Thoracic aorta (tissue), 2 donors: ENCODE results near the gene NEIL1. TPM values are rescaled to one million over a fixed set of nuclear protein-coding genes. Genes with fewer than 3 reads are reported as not detected.
"Not testable (repeated sequence)": the region's sequence is repeated elsewhere in the genome, so short reads cannot be mapped to it uniquely, and the experiment has no call there.

Source experiments
- ATAC-seq: fragments of 150-250 bp; one replicate; pipeline ENCODE4 v1.8.0; 2017; ENCODE audit warnings: low read depth; ENCODE audit not compliant: insufficient number of reproducible peaks, low FRiP score
- DNase-seq: peaks from one replicate; pipeline ENCODE4 v3.0.0-alpha.2; 2020; ENCODE audit warnings: low spot score
- H3K27ac ChIP-seq, 2 donors: fragments of 200-600 bp; sonication (generic); 1 replicate in 1 of 2; 2 replicates in 1 of 2; pipeline ENCODE4 v1.5.1; 2016; ENCODE audit warnings: mild to moderate bottlenecking in 2 of 2, moderate library complexity in 2 of 2
- H3K27me3 ChIP-seq: fragments of 200-600 bp; sonication (generic); replicated peaks from 2 replicates; pipeline ENCODE4 v1.6.0; 2016; ENCODE audit warnings: mild to moderate bottlenecking; ENCODE audit not compliant: insufficient read depth
- H3K36me3 ChIP-seq: fragments of 200-600 bp; sonication (generic); one replicate; pipeline ENCODE4 v1.5.1; 2016
- H3K4me1 ChIP-seq, 2 donors: fragments of 200-600 bp; sonication (generic); 1 replicate in 1 of 2; 2 replicates in 1 of 2; pipeline versions ENCODE4 v1.5.1 to v1.6.0; 2016; ENCODE audit warnings: low read depth in 2 of 2, mild to moderate bottlenecking in 1 of 2; ENCODE audit not compliant: control insufficient read depth in 1 of 2
- H3K4me3 ChIP-seq: fragments of 200-600 bp; sonication (generic); 2 replicates; pipeline ENCODE4 v1.5.1; 2016; ENCODE audit warnings: mild to moderate bottlenecking
- H3K9me3 ChIP-seq: fragments of 200-600 bp; sonication (generic); 2 replicates; pipeline ENCODE4 v1.5.1; 2016
- CTCF ChIP-seq: fragments of 200-600 bp; sonication (generic); IDR thresholded peaks from one replicate; pipeline ENCODE4 v1.5.1; 2019; ENCODE audit warnings: antibody characterized with exemption
- total RNA-seq, 2 donors: library from RNA; depleted of rRNA; stranded (reverse); fragments of >200 nt; gene quantifications; one replicate each; pipeline versions ENCODE4 v1.1.0 to v1.2.3, GENCODE V29; 2016

Gene NEIL1
- total RNA-seq = 10 to 100 TPM; 47.8 to 62.3 TPM

GRCh38 chr15:75346796-75347221 is at the start of gene NEIL1:
Gene NEIL1, plus strand, starts transcription at chr15:75347039. Its CDS starts 1,867 bp downstream, at chr15:75348906.
- peak within 1 kb of the TSS; percentile 90 for H3K4me3 ChIP-seq
- ATAC-seq = no peak
- peak within 1 kb of the TSS; percentile 25 to 50 for H3K27ac ChIP-seq
- H3K9me3 ChIP-seq = no peaks in the 10 kb centered on the region
- no peak for TF ChIP-seq CTCF
- no peaks in the 10 kb centered on the region for H3K36me3 ChIP-seq
- H3K4me1 ChIP-seq = peaks cover 6 to 23% of the 10 kb centered on the region in 2 donors
- no peak for DNase-seq
- no peaks in the 10 kb centered on the region for H3K27me3 ChIP-seq

- not testable (repeated sequence) for H3K9me3 ChIP-seq, ATAC-seq, H3K27ac ChIP-seq, H3K36me3 ChIP-seq, H3K27me3 ChIP-seq, H3K4me1 ChIP-seq, H3K4me3 ChIP-seq, DNase-seq
Measured at GRCh38 chr15:75298541-75299310, 48.1 kb upstream of the NEIL1 start.

GRCh38 chr15:75299311-75299688 is 47.5 kb upstream of the NEIL1 start:
- H3K4me3 ChIP-seq, H3K4me1 ChIP-seq, H3K27me3 ChIP-seq, H3K9me3 ChIP-seq, H3K27ac ChIP-seq, DNase-seq, H3K36me3 ChIP-seq, ATAC-seq: not testable (repeated sequence)
- peak; percentile 70 for TF ChIP-seq CTCF

GRCh38 chr15:75300026-75300425 is 46.8 kb upstream of the NEIL1 start:
- not testable (repeated sequence) for H3K27ac ChIP-seq, ATAC-seq

GRCh38 chr15:75302318-75302717 is 44.5 kb upstream of the NEIL1 start:
- no peak for TF ChIP-seq CTCF
- Histone ChIP-seq H3K4me3 (no peak overlapping the region), H3K9me3 (no peaks in the 10 kb centered on the region), H3K36me3 (no peaks in the 10 kb centered on the region), H3K4me1 (no peaks in the 10 kb centered on the region), H3K27ac (no peak overlapping the region), H3K27me3 (no peaks in the 10 kb centered on the region)
- ATAC-seq (no peak), DNase-seq (no peak)

More at GRCh38 chr15:75300026-75300425, 46.8 kb upstream of the NEIL1 start:
- H3K4me1 ChIP-seq, H3K36me3 ChIP-seq, H3K27me3 ChIP-seq, H3K4me3 ChIP-seq, DNase-seq, H3K9me3 ChIP-seq: not testable (repeated sequence)

- H3K4me3 ChIP-seq, H3K27me3 ChIP-seq, H3K4me1 ChIP-seq, DNase-seq, H3K9me3 ChIP-seq, ATAC-seq, H3K27ac ChIP-seq, H3K36me3 ChIP-seq: not testable (repeated sequence)
Measured at GRCh38 chr15:75302753-75303152, 44.1 kb upstream of the NEIL1 start.
